ENCODE data around the gene SLC25A23.
"Not testable (repeated sequence)": the region's sequence is repeated elsewhere in the genome, so short reads cannot be mapped to it uniquely, and the experiment has no call there.

Gene SLC25A23

GRCh38 chr19:6433165-6433564 is 26.4 kb downstream of the SLC25A23 start:
- TF ChIP-seq POLR2A (IDR thresholded peaks at IDR 0.05; ENCODE audit: low read length) (no peak), GATA1 (IDR thresholded peaks at IDR 0.05; ENCODE audit: low read depth, low read length) (no peak)
- DNase-seq = no peak

GRCh38 chr19:6431891-6432290 is 27.7 kb downstream of the SLC25A23 start:
- no peak for DNase-seq
- TF ChIP-seq POLR2A (IDR thresholded peaks at IDR 0.05; ENCODE audit: low read length) (no peak), GATA1 (IDR thresholded peaks at IDR 0.05; ENCODE audit: low read depth, low read length) (no peak)

- TF ChIP-seq POLR2A (IDR thresholded peaks at IDR 0.05; ENCODE audit: low read length) = no peak
- no peak for TF ChIP-seq GATA1 (IDR thresholded peaks at IDR 0.05; ENCODE audit: low read depth, low read length)
- no peak for DNase-seq
Observed at GRCh38 chr19:6429419-6430221, 30.0 kb downstream of the SLC25A23 start.

- DNase-seq = not testable (repeated sequence)
Observed at GRCh38 chr19:6428692-6429418, 30.7 kb downstream of the SLC25A23 start.

GRCh38 chr19:6427131-6427530 is 32.5 kb downstream of the SLC25A23 start:
- DNase-seq = no peak
- TF ChIP-seq GATA1 (IDR thresholded peaks at IDR 0.05; ENCODE audit: low read depth, low read length) (no peak), POLR2A (IDR thresholded peaks at IDR 0.05; ENCODE audit: low read length) (no peak)

- no peak for TF ChIP-seq GATA1 (IDR thresholded peaks at IDR 0.05; ENCODE audit: low read depth, low read length)
- TF ChIP-seq POLR2A (IDR thresholded peaks at IDR 0.05; ENCODE audit: low read length) = no peak
Observed at GRCh38 chr19:6425732-6426620, 33.6 kb downstream of the SLC25A23 start.

GRCh38 chr19:6424939-6425731 is 34.5 kb downstream of the SLC25A23 start:
- DNase-seq = peak; percentile 100
- no peak for TF ChIP-seq GATA1 (IDR thresholded peaks at IDR 0.05; ENCODE audit: low read depth, low read length)
- no peak for TF ChIP-seq POLR2A (IDR thresholded peaks at IDR 0.05; ENCODE audit: low read length)

More at GRCh38 chr19:6425732-6426620, 33.6 kb downstream of the SLC25A23 start:
- peak in 1 of 2 experiments; percentile 42 for DNase-seq

GRCh38 chr19:6424195-6424938 is 35.2 kb downstream of the SLC25A23 start, which contains the start of gene KHSRP:
TSS of gene KHSRP (minus strand) at chr19:6424811. CDS start at chr19:6424701, 110 bp downstream.
- peak; percentile 59 to 63 for DNase-seq
- no peak for TF ChIP-seq GATA1 (IDR thresholded peaks at IDR 0.05; ENCODE audit: low read depth, low read length)
- peak; percentile 65 for TF ChIP-seq POLR2A (IDR thresholded peaks at IDR 0.05; ENCODE audit: low read length)

GRCh38 chr19:6423499-6424194 is 35.9 kb downstream of the SLC25A23 start:
- peak; percentile 72 to 77 for DNase-seq

GRCh38 chr19:6421075-6422014 is 38.2 kb downstream of the SLC25A23 start:
- TF ChIP-seq POLR2A (IDR thresholded peaks at IDR 0.05; ENCODE audit: low read length) = no peak
- TF ChIP-seq GATA1 (IDR thresholded peaks at IDR 0.05; ENCODE audit: low read depth, low read length) = no peak
- no peak for DNase-seq

More at GRCh38 chr19:6423499-6424194, 35.9 kb downstream of the SLC25A23 start:
- TF ChIP-seq POLR2A (IDR thresholded peaks at IDR 0.05; ENCODE audit: low read length) (no peak), GATA1 (IDR thresholded peaks at IDR 0.05; ENCODE audit: low read depth, low read length) (no peak)

GRCh38 chr19:6418562-6418932 is 41.0 kb downstream of the SLC25A23 start:
- no peak for TF ChIP-seq POLR2A (IDR thresholded peaks at IDR 0.05; ENCODE audit: low read length)
- TF ChIP-seq GATA1 (IDR thresholded peaks at IDR 0.05; ENCODE audit: low read depth, low read length) = no peak
- DNase-seq = no peak
